ENCODE measurements around the gene VPS13C.
"Not testable (repeated sequence)": the region's sequence is repeated elsewhere in the genome, so short reads cannot be mapped to it uniquely, and the experiment has no call there.

The VPS13C gene

DNA sequence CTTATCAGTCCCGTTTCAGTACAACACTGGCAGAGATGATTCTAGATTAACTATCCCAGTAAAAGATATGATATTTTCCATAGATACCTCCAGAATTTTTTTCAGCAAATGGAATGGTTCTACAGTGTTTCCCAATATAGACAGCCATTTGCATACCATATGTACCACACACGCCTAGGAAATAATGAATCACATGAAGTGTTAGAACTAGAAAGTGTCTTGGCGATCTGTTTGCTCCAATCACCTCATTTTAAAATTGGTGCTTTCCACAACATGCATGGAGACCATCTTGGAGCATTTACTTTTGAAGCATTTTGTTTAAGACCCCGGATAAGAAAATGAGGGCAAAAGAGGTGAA, 8.5 kb upstream of the VPS13C start:
- DNase-seq: peak; percentile 48

DNA sequence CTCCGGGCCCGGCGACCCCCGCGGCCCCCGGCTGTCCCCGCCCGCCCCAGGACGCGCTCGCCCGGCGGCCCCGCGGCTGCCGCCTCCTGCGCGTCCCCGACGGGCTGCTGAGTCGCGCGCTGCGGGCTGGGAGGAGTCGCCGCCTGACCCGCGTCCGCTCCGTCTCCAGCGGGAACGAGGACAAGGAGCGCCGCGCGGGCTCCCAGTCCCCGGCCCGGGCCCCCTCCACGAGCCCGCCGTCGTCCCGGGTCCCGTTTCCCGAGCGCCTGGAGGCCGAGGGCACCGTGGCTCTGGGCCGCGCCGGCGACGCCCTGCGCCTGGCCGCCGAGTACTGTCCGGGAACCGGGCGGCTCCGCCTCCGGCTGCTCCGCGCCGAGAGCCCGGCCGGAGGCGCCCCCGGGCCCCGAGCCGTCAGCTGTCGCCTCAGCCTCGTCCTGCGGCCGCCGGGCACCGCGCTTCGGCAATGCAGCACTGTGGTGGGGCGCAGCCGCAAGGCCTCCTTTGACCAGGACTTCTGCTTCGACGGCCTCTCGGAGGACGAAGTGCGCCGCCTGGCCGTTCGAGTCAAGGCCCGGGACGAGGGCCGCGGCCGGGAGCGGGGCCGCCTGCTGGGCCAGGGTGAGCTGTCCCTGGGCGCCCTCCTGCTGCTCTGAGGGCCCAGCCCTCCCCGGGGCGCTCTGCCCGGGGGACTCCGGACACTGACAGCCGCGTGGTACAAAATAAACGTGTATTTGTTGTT, 8.0 kb upstream of the VPS13C start:
- peak; percentile 77 for DNase-seq

DNA sequence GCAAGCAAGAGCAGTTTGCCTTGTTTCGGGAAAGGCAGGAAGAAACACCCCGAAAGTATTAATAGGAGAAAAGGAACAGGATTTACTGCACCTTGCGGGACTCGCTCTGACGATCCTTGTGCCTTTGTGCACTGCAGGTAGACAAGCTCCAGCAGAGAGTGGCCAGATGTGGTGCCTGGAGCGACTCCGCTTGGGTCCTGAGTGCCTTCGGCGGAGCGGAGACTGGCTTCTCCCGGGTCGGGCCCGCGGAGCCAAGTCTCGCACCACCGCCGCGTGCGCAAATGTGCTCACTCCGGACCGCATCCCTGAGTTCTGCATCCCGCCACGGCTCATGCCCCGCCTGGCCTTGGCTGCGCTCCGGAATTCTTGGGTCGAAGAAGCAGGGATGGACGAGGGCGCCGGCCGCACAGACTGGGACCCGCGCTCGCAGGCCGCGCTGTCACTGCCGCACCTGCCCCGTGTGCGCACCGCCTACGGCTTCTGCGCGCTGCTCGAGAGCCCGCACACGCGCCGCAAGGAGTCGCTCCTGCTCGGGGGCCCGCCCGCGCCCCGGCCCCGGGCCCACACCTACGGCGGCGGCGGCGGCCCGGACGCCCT, 7.3 kb upstream of the VPS13C start:
- peak; percentile 13 for DNase-seq

DNA sequence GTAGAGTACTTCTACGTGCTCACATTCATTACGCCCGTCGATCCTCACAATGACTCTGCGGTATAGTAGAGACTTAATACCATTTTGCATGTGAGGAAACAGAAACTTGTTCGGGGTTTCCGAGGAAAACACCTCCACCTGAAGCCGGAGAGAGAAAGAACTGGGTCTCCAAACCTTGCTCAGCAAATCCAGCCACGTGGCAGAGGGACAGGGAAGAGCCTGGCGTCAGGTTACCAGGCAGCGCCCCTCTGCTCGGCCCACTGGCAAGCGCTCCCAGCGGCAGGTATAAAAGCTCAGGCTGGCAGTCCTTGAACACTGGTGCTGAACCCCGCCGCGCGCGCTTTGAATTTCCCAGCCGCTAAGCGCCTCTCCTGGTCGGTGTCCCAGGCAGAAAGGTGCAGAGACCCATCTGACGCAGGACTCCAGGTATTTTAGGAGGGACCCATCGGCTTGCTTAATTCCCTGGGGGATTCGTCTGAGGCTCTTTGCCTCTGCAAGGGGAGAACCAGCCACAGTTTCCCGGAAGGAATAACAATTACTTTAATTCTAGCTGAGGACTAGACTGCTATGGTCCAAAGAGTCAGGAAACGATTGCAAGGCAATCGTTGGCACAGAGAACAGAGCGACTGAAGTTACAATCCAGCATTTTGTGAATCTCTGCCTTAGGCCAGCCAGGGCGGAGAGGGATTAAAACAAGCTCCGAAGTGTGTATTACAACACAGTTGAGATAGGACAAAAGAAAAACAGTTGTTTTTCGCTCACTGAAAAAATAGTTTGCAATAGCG, 6.6 kb upstream of the VPS13C start, which contains the start of gene C2CD4A:
C2CD4A (plus strand) TSS at position 315 of the 785 bp plus-strand sequence. CDS start 637 bp downstream, outside the sequence.
- peak; percentile 19 for DNase-seq

DNA sequence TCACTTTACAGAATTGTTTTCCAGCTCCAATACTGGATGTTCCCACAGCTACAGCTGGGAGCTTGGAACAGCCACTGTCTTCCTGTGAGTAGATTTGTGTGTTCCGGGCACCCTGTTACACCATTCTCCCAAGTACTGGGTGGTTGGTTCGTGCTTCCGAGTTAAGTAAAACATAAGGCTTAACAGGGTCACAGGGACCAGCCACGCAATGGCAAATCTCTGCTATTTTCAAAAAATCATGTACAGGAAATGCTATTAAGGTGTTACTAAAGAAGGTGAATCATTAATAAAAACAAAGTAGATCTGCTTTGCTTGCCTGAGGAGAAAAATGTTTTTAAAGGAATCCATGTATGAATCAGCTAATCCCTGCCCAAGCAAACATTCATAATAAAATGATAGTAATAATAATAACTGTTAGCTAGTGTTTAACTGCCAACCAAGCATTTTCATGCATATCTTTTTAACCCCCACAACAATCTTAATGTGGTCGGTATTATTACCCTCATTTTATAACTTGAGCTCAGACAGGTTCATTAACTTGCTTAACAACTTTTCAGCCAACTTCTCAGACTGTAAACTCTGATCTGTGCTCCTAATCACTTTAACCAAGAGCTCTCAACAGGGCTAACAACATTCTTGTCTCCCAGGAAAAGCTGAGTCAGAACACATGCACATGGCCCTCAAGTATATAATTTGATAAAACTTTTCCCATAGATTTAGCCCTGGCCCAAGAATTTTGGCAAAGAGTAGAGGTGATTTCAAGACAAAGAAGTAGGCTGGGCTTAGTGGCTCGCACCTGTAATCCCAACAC, 3.8 kb upstream of the VPS13C start:
- no peak for DNase-seq

DNA sequence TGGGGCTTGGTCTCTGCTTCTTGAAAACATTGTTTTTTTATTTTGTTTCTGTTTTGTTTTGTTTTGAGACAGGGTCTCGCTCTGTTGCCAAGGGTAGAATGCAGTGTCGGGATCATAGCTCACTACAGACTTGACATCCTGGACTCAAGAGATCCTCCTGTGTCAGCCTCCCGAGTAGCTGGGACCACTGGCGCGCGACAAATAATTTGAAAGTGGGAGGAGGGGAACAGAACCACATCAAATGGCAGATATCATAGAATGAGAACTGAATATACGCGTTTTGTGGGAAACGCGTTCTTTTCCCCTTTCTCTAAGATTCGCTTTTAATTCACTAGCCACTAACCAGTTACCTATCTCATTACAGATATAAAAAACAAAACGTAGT, 641 bp upstream of the VPS13C start:
- DNase-seq: peak; percentile 21

DNA sequence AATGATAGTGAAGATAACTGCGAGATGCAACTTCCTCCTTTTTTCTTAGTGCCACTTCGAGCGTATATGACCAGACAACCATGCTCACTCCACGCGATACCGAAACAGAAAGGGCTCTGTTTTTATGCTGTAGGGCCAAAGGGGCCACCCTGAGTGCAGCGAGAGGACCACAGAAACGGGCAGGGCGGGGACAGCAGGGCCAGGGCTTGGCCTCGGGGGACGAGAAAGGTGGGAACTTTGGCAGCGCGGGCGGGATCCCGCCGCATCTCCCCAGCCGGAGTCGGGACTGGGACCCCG, 483 bp downstream of the VPS13C start:
- peak; percentile 93 for DNase-seq

DNA sequence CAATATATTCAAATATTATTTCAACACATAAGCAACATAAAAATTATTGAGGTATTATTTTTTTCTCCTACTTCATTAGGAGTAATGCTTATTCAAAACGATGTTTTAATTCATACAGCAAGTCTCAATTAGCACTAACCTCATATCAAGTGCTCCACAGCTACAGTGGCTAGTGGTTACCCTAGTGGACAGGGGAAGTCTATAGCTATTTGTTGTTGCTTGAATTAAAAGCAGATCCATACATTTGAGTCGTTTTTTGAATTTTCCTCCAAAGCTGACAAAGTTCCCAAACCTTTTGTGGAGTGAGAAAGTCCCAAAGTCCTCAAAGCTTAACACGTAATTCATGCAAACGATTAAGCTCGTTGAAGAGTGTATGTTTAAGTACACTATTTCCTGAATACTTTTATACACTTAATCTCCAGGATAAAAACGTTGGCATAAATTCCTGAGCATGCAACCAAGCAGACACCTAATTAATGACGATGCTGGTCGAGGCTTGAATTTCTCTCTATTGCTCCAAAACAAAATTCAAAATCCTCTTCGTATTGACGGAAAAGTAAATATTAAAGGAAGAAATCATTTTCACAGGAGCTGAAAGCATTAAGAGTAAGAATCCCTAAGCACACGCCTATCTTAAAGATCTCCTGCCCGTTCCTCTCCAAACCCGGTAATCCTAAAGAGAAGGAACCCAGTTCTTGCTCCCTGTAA, 985 bp downstream of the VPS13C start:
- peak; percentile 26 for DNase-seq

DNA sequence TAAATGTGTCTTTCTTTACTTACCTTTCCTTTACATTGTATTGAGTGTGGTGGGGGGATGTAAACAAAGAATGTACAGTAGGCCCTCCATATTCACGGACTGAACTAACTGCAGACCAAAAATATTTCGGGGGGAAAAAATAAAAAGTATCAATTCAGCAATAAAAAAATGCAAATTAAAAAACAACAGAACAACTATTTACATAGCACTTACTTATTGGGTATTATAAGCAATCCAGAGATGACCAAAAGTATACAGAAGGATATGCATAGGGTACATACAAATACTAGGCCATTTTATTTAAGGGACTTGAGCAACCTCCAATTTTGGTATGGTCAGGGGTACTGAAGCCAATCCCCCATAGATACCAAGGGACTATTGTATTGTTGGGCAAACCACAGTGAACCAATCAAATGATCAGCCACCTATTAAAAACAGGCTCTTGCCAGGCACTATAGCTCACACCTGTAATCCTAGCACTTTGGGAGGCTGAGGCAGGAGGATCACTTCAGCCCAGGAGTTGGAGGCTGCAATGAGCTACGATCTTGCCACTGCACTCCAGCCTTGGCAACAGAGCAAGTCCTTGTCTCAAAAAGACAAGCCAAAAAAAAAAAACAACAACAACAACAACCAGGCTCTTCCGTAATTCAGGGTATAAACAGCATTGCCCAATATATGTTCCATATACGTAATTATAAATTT, 1.8 kb downstream of the VPS13C start:
- no peak for DNase-seq

DNA sequence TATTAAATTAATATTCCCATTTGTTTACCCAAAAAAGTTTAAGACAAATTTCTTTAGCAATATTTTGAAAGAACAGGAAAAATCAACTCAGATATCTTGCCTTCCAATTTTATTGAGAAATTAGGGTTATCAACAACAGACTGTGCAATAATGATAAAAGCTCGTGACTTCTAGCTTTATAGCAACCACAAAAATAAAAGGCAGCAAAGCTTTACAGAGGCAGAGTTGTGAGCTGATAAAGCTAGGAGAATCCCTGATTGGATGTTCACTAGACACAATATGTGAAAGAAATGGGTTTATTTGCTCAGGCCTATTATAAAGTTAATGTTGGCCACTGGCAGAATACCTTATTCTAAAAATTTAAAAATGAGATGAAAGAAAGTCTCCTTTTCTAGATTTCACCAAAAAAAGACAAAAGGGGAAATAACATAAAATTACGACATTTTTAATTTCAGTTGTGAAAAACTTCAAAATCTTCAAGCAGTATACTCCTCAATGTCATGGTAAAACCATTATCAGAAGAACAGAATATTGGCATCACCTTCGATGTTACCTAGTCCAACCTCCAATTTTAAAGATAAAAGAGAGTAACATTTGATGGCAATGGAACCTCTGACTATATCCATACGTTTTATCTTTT, 2.8 kb downstream of the VPS13C start:
- DNase-seq: no peak

DNA sequence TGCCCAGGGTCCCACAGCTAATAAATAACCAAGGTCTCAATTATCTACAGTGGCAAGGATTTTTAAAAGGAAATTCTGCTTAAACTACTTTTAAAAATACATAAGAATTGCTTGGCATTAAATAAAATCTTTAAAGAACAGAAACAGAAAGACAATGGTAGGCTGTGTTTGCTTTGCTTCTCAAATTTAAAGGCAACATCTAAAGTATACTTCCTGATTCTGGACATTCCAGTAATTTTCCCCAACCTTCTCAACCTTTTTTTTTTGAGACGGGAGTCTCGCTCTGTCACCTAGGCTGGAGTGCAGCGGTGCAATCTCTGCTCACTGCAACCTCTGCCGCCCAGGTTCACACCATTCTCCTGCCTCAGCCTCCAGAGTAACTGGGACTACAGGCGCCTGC, 5.3 kb downstream of the VPS13C start:
- no peak for DNase-seq

DNA sequence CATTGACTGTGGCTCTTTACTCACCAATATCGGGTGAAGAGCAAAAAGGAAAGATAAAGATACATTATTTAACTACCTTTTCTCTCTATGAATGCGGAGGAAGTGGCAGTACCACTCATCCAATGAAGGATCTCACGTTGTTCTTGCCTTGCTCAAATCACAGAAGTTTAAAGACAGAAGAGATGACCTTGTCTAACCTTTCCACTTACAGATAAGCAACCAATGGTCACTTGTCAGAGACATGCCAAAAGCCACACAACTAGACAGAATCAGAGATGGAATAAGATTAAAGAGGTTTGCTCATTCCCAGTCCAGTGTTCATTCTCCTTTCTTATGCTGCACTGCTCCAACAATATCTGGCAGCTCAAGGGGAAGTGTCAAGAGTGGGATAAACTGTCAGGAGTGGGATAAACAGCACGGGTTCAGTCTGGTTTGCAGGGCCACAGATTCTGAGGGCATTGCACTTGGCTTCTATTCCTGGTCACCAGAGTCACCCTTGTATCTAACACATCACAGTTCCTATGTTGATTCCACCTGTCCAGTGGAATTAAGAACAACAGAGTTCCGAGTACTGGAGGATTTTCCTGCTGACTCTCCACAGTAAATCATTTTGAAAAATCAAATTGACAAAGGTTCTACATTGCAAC, 6.7 kb downstream of the VPS13C start:
- no peak for DNase-seq

DNA sequence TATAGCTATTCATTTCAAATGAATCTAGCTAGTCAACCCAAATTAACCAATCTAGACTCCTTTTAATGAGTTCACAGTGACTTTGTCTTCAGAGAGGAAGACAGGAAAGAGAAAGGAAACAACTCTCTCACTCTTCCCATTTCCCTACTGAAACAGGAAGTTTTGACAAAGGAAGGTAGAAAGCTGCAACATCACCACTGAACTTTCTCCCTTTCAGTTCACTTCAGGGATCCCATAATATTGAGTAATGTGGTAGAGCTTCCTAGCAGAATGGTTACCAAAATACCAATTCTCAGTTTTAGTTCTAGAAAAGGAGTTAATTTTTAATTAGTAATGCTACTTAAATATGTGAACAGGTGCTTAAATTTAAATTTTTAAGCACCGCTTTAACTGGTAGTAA, 7.5 kb downstream of the VPS13C start:
- peak; percentile 48 for DNase-seq

DNA sequence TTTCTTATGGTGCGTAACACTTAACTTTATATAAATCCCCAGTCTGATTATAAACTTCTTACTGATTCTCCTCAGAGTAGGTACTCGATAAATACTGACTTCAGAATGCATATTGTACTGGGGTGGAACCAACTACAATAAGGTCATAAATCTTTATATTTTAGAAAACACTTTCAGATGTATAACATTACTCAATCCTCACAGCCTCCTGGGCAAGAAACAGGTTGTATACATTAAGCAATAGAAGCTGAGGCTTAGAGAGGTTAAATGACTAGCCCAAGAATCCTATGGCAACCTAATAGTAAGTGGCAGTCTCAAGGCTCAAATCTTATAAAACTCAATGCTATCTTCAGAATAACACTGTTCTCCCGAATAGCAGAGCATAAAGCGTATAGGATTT, 9.1 kb downstream of the VPS13C start:
- DNase-seq: no peak

DNA sequence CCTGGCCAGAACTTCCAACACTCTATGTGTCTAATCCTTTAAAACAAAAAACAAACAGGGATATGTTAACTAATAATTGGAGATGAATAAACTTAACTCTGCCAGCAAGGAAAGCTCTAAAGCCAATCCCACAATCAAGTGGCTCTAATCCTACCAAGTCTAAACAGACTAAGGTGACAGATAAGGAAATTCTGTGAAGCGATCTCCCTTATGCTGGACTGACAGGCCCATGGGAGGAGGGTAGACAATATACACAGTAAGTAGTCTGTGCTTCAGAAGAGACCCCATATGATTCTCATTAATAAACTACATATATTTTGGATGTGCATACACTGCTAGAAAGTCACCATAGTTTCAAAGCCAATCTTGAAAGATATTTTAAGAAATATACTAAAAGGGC, 10.1 kb downstream of the VPS13C start:
- no peak for DNase-seq

DNA sequence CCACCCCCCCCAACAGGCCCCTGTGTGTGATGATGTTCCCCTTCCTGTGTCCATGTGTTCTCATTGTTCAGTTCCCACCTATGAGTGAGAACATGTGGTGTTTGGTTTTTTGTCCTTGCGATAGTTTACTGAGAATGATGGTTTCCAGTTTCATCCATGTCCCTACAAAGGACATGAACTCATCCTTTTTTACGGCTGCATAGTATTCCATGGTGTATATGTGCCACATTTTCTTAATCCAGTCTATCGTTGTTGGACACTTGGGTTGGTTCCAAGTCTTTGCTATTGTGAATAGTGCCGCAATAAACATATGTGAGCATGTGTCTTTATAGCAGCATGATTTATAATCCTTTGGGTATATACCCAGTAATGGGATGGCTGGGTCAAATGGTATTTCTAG, 12.0 kb downstream of the VPS13C start:
- DNase-seq: not testable (repeated sequence)

DNA sequence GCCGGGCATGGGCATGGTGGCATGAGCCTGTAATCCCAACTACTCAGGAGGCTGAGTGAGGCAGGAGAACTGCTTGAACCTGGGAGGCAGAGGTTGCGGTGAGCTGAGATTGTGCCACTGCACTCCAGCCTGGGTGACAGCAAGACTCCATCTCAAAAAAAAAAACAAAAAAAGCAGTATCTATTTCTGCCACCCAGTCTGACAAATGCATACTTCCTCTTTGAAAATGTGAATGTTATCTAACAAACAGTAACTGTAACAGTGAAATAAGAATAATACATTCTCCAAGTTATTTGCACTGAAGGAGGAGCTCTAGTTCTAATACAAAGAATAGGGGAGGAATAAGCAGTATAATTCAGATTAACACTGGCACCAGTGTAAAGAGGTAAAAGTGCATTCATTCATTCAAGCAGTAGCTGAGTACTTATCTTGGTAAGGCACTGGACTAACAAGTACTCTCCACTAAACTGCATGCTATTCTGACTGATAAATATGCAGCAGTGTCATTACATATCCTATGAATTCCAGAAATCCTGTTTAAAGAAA, 12.9 kb downstream of the VPS13C start:
- no peak for DNase-seq

DNA sequence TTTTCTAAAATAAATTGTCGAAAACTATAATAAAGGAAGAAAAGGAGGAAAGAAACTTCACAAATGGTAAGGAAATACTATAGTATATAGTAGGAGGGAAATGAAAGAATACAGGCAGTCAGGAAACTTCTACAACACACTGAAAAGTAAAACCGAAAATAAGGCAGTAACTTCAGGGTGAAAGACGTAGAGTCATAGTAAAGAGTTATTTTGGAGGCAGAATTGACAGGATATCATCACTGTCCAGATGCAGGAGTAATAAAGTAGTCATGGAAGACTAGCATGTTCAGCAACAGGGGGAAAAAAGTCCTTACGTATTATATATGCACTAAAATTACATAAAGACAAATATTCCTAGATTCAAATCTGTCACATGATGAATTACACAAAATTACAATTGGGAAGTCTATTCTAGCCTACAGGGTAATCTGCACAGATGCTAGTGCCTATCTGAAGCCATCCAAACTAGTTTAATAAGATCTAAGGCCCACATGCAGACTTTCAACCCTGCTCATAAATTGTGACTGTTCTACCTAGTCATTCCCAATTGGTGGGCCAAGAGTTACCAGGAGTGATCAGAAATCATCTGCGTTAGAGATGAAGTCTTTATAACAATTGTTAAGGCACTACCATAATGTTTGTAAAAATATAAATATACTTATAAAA, 14.0 kb downstream of the VPS13C start:
- DNase-seq: peak; percentile 60

DNA sequence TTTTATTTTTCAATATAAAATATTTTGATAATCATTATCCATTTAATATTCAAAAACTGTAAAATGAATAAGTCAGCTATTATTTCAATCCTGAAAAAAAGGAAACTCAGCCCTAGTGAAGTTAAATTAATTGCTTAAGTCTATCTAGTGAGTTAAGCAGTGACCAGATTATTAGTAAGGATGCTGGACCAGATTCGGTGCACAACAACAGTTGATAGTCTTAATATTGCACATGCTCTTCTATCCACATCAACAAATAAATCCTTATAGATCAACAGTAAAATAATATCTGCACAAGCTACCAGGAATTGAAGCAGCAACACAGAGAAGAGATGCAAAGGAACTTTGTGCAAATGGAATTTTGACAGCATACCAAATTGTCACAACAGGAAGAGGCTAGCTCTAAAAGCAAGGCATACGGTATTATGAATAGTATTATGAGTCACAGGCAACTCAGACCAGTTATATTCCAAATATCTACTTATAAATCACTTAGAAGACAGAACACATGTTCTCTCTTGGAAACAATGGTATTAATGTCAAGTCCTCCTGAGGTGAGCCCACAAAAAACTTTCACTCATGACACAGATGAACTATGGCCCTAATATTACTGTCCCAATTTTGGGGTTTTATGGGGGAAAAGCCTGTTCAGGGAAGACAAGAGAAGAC, 24.9 kb downstream of the VPS13C start:
- DNase-seq: no peak

DNA sequence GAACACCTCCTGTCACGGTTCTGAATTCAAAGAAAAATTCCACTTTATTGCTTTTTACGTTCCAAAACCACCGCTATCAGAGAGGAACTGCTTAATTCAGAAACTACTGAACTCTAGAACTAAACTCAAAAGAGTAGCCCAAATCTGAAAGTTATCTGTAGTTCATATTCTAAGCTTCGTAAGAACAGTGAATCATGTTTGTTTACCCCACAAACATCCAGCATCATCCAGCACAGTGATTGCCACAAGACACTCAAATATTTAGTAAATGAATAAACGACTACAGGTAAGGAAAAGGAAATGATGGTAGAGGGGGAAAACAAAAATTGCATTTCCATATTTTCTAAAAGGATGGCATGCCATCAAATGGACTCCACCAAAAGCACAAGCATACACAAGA, 32.3 kb downstream of the VPS13C start:
- DNase-seq: no peak
